Tibial nerve (tissue), 3 donors: ENCODE measurements around the gene SDK1.

ENCODE experiments used
- CTCF ChIP-seq, 5 experiments: fragments of 200-600 bp in 3 of 5; fragments of 450-650 bp in 2 of 5; sonication (generic) in 3 of 5; IDR thresholded peaks; one replicate each; pipeline ENCODE4 v1.5.1; 2016 to 2019; ENCODE audit warnings: antibody characterized with exemption in 5 of 5, mild to moderate bottlenecking in 3 of 5, moderate library complexity in 2 of 5
- POLR2A ChIP-seq, 2 donors: fragments of 450-650 bp; IDR thresholded peaks; one replicate each; pipeline ENCODE4 v1.6.1; 2017; ENCODE audit warnings: antibody characterized with exemption in 2 of 2, mild to moderate bottlenecking in 2 of 2, moderate library complexity in 2 of 2

DNA sequence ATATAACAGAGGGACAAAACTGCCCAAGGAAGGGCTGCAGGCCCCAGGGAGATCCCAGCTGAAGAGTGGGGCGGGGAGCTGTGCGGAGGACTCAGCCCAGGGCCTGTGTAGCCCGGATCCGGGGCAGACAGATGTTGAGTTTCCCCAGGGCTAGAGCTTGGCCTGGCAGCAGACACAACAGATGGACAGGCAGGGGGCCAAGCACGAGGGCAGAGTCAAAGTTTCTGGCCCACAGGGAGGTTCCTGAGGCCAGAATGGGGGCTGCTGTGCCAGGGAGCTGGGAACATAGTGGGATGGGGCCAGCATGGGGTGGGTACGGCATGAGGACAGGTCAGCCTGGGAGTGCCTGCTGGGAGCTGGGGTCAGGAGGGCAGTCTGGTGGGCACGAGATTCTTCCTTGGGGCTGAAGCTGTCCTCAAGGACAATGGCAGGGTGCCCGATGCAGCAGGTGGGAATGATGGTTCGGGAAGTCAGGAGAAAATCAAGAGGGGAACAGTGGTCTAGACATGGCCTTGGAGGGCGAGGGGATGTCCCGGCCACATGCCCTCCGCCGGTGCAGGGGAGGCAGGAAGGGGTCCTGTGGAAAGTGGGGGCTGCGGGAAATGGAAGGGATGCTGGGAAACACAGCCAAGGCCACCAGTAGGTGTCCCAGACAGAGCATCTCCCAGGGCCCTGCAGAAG, 862.0 kb downstream of the SDK1 start:
- TF ChIP-seq POLR2A (IDR thresholded peaks at IDR 0.05): no peak
- no peak for TF ChIP-seq CTCF (IDR thresholded peaks at IDR 0.05)
